Astrocyte (in vitro differentiated cells and primary cell): ENCODE measurements around the gene RABGAP1L.

ENCODE experiments used
- CTCF ChIP-seq: IDR thresholded peaks from 2 replicates; pipeline ENCODE4 v1.5.1; 2011; ENCODE audit warnings: low read depth, mild to moderate bottlenecking, inconsistent platforms, low read length, moderate library complexity; ENCODE audit not compliant: insufficient read depth
- EZH2 ChIP-seq: IDR thresholded peaks from 2 replicates; pipeline ENCODE4 v1.6.1; 2012; ENCODE audit warnings: mild to moderate bottlenecking, low read length, inconsistent platforms; ENCODE audit not compliant: insufficient read depth

- no peak for TF ChIP-seq CTCF
- no peak for TF ChIP-seq EZH2
Measured at GRCh38 chr1:174949645-174950044, 790.3 kb downstream of the RABGAP1L start.
